GM18505 (cell line): Measurements from ENCODE around the gene KLHL3.

Experiments
- ATAC-seq: cut with Tn5 transposase; IDR thresholded peaks from one replicate; pipeline ENCODE4 v1.9.1; 2021; ENCODE audit not compliant: unreplicated experiment
- POLR2A ChIP-seq: IDR thresholded peaks from 4 replicates; pipeline ENCODE4 v1.6.1; 2011; ENCODE audit warnings: borderline replicate concordance; ENCODE audit not compliant: insufficient read depth, insufficient read length; ENCODE audit errors: extremely low read depth

KLHL3 gene

DNA sequence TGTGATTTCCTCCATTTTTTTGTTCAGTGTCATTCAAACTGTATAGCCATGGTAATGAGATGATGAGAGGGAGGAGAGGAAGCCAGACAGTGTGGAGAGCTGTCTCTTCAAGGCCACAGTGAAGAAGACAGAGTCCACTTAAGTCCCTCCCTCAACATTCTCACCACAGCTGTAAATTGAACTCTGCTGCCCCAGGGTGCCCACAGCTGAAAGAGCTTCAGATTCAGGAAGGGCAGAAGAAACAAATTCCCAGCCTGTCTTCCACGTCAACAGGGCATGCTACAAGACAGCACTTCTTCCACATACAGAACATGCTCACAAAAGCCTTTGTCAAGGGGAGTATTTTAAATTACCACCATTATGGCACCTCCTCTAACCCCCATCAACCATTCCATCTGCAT, 100.4 kb downstream of the KLHL3 start:
- ATAC-seq: no peak

GRCh38 chr5:137633896-137634295, 102.0 kb downstream of the KLHL3 start:
- TF ChIP-seq POLR2A: no peak
- no peak for ATAC-seq

More for the DNA sequence above, 100.4 kb downstream of the KLHL3 start:
- no peak for TF ChIP-seq POLR2A

DNA sequence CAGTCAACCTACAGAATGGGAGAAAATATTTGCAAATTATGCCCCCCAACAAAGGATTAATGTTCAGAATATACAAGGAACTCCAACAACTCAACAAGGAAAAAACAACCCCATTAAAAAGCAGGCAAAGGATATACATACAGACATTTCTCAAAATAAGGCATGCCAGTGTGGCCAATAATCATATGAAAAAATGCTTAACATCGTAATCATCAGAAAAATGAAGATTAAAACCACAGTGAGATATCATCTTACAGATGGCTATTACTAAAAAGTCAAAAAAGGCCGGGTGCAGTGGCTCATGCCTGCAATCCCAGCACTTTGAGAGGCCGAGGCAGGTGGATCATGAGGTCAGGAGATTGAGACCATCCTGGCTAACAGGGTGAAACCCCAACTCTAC, 103.2 kb downstream of the KLHL3 start:
- no peak for TF ChIP-seq POLR2A
- ATAC-seq: no peak

DNA sequence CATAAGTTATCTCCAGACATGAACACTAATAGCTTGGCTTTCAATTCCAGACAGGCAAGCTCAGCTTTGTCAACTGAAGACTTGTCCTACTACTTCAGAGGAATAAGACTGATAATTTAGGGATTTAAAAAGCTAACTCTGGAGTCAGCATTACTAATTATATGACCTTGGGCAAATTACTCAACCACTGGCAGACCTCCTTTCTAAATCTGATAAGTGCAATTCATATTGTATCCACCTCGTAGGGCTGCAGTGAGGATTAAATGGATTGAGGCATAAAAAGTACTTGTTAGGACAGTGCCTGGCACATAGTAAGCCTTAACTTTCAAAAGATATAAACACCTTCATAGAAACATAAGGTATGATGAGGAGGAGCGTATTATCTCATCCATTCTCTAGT, 104.4 kb downstream of the KLHL3 start:
- no peak for TF ChIP-seq POLR2A
- no peak for ATAC-seq

- TF ChIP-seq POLR2A: no peak
- ATAC-seq: no peak
These were observed 104.9 kb downstream of the KLHL3 start for GRCh38 chr5:137630972-137631370.

DNA sequence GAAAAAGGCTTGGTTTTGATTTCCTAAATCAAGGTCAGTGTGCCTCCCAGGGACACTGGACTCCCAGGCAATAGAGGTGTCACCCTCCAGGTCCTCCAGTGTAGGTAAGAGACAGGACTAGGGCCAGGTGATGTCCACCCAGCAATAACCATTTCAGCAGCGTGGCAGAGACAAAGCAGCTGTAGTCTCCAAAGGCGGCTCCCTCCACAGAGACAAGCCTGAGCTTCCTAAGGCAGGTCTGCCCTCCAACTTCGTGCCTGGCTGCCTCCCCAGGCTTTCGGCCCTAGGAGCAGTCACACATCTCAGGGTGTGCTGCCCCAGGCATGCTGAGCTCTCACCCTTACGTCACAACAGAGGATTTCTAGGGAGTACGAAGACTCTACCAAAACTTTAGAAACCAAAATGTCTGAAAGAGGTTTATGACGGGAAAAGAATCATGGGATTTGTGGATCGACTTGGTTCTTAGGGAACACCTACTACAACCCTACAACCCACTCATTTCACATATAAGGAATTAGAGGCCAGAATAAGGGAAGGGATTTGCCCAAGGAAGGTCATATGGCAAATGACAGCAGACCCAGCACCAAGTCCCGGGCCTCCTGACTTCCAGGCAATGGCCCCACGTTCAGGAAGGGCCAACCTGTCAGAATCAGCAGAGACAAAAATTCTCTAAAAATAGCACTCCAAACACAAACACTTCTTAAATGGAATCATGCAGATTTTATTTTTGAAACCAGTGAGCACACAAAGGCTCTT, 105.5 kb downstream of the KLHL3 start:
- ATAC-seq: no peak
- TF ChIP-seq POLR2A: no peak

GRCh38 chr5:137629646-137630045, 106.2 kb downstream of the KLHL3 start:
- TF ChIP-seq POLR2A: no peak
- ATAC-seq: no peak

DNA sequence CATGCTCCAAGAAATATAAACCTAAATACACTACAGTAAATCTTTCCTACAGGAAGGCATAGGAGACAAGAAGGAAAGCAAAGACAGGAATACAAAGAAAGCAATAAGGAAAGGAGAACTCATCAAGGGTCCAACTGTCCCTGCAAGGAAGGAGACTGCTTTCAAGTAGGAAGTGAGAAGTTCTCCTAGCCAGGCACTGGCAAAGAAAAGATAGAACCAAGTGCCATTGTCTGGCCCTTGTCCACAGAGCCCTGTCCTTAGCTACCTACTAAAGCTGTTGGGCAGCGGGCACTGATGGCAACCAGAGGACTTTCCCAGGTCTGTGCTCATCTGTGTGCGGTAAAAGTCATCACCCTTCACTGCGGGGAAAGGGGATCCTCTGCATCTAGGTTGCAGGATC, 108.2 kb downstream of the KLHL3 start:
- ATAC-seq: no peak
- no peak for TF ChIP-seq POLR2A

GRCh38 chr5:137627293-137627692, 108.6 kb downstream of the KLHL3 start:
- ATAC-seq: no peak
- TF ChIP-seq POLR2A: no peak

- no peak for TF ChIP-seq POLR2A
- no peak for ATAC-seq
These were observed 111.0 kb downstream of the KLHL3 start for GRCh38 chr5:137624786-137625349.

DNA sequence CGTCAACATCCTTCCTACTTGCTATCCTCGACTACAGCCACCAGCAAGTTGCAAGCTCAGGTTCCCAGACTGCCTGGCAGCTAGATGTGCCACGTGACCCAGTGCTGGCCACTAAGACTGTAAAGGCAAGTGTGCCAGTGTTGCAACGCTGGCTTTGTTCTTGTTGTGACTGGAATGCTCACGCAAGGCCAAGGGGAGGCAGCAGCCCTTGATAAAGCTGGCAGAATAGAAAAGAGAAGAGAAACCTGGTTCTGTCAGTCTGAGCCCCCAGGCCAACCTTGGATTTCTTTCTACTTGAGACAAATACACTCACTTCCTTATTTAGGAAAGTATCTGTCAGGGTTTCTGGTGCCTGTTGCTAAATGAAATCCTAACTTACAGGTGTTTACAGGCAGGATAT, 113.0 kb downstream of the KLHL3 start:
- peak; percentile 76 for ATAC-seq
- TF ChIP-seq POLR2A: no peak

GRCh38 chr5:137621861-137622823, 113.7 kb downstream of the KLHL3 start:
- no peak for ATAC-seq
- TF ChIP-seq POLR2A: no peak

DNA sequence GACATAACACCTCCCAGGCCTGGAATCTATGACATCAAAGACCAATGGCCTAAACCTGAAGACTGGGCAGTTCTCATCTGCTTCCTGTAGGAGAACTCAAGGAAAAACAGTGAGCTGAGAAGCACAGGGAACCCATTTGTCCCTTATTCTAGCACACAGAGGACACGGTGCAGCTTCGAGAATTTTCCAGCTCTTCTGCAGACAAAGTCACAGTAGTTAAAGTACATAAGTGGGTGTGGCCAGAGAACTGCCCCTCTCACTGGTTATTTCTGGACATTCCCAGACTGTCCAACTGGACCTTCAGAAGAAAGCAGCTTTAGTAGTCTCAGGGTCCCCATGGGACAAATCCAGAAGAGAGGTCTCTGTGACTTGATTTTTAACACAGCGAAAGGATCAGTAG, 114.6 kb downstream of the KLHL3 start:
- no peak for ATAC-seq
- TF ChIP-seq POLR2A: no peak
